ENCODE measurements around the gene PPA2. TPM values are rescaled to one million over a fixed set of nuclear protein-coding genes. Genes with fewer than 3 reads are reported as not detected.

PPA2 gene
- total RNA-seq, 3 donors from 2014 or later = 78.3 to 130 (median 91.2) TPM

DNA sequence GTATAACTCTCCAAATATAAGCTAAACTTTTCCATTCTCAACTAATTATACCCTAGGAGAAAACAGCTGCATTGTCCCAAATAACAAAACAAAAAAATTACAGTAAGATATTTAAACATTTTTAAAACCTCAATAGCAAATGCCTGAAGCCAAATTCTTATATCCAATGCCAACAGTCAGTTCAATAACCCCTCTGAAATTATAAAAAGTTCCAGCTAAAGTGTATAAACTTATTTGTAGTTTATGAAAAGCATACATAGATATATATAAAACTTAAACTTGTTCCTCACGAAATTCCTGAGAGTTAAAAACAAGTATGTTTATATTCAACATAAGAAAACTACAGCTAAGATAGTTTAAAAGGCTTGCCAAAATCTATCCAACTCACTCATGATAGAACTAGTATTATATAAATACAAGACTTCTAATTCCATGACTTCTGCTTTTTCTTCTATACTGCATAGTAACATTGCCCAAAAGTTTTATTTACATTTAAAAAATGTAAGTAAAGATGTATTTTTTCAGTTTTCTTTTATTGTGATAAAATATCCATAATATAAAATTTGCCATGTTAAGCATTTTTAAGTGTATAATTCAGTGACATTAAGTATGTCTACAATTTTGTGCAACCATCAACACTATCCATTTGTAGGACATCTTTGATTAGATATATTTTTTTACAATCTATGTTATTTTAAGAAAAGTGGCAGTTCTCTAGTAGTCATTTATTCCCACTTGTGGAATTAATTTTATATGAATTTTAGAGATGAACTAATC, 72.8 kb downstream of the PPA2 start:
- H3K9me3 ChIP-seq = peaks cover 7% of the 10 kb centered on the region

DNA sequence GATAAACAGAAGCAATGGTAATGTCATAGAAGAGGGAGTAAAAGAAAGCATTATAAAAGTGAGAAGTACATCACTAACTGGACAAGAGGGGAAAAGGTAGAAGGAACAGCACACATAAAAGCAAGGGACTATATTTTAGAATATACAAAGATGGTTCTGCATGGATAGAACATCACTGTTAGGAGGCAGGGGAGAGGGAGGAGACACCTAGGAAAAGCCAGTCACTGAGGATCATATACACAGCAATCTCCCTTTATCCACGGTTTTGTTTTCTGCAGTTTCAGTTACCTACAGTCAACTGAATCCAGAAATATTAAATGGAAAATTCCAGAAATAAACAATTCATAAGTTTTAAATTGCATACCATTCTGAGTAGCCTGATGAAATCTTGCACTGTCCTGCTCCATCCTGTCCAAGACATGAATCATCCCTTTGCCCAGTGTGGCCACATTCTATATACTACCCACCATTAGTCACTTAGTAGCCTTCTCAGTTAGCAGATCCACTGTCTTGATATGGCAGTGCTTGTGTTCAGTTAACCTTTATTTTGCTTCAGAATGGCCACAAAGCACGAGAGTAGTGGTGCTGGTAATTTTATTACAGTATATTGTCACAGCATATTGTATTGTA, 74.2 kb downstream of the PPA2 start:
- Histone ChIP-seq H3K9me3 (peaks cover 5% of the 10 kb centered on the region), H3K4me1 (ENCODE audit: low read depth) (no peaks in the 10 kb centered on the region), H3K4me3 (no peak overlapping the region), H3K36me3 (ENCODE audit: low read depth) (no peaks in the 10 kb centered on the region)
- no peak for DNase-seq
- TF ChIP-seq, protein P1, sequence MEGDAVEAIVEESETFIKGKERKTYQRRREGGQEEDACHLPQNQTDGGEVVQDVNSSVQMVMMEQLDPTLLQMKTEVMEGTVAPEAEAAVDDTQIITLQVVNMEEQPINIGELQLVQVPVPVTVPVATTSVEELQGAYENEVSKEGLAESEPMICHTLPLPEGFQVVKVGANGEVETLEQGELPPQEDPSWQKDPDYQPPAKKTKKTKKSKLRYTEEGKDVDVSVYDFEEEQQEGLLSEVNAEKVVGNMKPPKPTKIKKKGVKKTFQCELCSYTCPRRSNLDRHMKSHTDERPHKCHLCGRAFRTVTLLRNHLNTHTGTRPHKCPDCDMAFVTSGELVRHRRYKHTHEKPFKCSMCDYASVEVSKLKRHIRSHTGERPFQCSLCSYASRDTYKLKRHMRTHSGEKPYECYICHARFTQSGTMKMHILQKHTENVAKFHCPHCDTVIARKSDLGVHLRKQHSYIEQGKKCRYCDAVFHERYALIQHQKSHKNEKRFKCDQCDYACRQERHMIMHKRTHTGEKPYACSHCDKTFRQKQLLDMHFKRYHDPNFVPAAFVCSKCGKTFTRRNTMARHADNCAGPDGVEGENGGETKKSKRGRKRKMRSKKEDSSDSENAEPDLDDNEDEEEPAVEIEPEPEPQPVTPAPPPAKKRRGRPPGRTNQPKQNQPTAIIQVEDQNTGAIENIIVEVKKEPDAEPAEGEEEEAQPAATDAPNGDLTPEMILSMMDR (IDR thresholded peaks at IDR 0.05) = no peak
- intact Hi-C loops (cut with DNase I, micrococcal nuclease) = no loop called here
- no peak for ATAC-seq

More for the DNA sequence above, 72.8 kb downstream of the PPA2 start:
- intact Hi-C loops (cut with DNase I, micrococcal nuclease) = no loop called here
- no peak overlapping the region for H3K4me3 ChIP-seq
- H3K36me3 ChIP-seq (ENCODE audit: low read depth) = no peaks in the 10 kb centered on the region
- TF ChIP-seq, protein P1 (IDR thresholded peaks at IDR 0.05) = no peak
- ATAC-seq = no peak
- H3K4me1 ChIP-seq (ENCODE audit: low read depth) = no peaks in the 10 kb centered on the region
- no peak for DNase-seq

DNA sequence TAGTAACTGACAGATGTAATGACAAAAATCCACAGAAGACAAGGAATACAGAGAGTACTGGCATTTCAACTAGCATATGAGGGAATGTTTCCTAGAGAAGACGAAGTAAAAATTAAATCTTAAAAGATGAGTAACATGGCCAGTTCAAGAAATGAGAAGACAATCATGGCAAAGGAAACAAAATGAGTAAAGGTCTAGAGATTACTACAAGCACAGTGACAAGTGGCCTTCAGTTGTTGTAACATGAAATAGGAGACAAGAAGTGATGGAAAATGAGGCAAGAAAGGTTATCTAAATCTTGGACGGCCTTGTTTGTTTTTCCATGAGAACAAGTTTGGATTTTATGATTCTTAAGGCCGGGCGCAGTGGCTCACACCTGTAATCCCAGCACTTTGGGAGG, 81.0 kb downstream of the PPA2 start:
- Histone ChIP-seq H3K36me3 (ENCODE audit: low read depth) (no peaks in the 10 kb centered on the region), H3K9me3 (no peaks in the 10 kb centered on the region), H3K4me3 (no peak overlapping the region), H3K4me1 (ENCODE audit: low read depth) (no peaks in the 10 kb centered on the region)
- ATAC-seq (no peak), DNase-seq (no peak)
- TF ChIP-seq, protein P1 (IDR thresholded peaks at IDR 0.05) = no peak
- intact Hi-C loops (cut with DNase I, micrococcal nuclease) = no loop called here

DNA sequence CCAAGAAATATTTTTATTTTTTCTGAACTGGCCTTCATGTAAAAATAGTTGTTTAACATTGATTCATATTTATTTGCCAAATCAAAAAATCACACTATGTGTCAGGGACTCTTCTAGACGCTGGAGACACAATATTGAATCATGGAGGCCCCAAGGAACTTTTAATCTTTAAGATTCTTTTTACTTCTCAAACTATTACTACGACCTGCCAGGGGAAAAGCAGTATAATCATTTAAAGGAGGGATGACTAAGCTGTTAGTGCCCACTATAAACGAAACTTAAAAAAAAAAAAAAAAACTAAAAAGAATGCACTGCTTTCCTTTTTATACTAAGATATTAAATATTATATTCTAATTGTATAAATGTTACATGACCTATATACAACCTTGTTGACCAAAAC, 84.7 kb downstream of the PPA2 start:
- DNase-seq (no peak), ATAC-seq (no peak)
- TF ChIP-seq, protein P1 (IDR thresholded peaks at IDR 0.05) = no peak
- no peaks in the 10 kb centered on the region for H3K4me1 ChIP-seq (ENCODE audit: low read depth)
- intact Hi-C loops (cut with DNase I, micrococcal nuclease) = no loop called here
- H3K4me3 ChIP-seq = no peak overlapping the region
- no peaks in the 10 kb centered on the region for H3K9me3 ChIP-seq
- H3K36me3 ChIP-seq (ENCODE audit: low read depth) = no peaks in the 10 kb centered on the region

DNA sequence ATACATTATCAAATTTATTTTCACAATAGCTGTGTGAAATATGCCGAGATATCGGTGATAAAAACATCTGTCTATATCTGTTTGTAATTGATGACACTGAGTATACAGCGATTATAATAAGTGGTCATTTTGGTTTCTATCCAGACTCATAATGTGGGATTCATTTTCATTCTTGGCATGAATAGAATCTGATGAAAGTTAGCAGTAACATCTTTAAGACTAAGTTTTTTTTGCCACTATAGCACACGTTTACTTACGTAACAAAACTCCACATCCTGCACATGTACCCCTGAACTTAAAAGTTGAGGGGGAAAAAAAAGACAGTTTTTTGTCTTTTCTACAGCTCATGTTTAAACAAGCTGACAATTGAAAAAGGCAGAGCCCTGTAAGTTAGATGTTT, 86.4 kb downstream of the PPA2 start:
- intact Hi-C loops (cut with DNase I, micrococcal nuclease) = no loop called here
- DNase-seq (no peak), ATAC-seq (no peak)
- TF ChIP-seq, protein P1 (IDR thresholded peaks at IDR 0.05) = no peak
- Histone ChIP-seq H3K4me1 (ENCODE audit: low read depth) (no peaks in the 10 kb centered on the region), H3K4me3 (no peak overlapping the region), H3K36me3 (ENCODE audit: low read depth) (no peaks in the 10 kb centered on the region), H3K9me3 (no peaks in the 10 kb centered on the region)
